Liver (tissue), 9 donors: ENCODE results near the gene PLEKHA5. TPM values are rescaled to one million over a fixed set of nuclear protein-coding genes. Genes with fewer than 3 reads are reported as not detected.

Source experiments
- DNase-seq: peaks from one replicate; pipeline ENCODE4 v3.0.0-alpha.2; 2017; ENCODE audit warnings: low spot score
- H3K27ac ChIP-seq, 2 donors: one replicate each; pipeline ENCODE4 v1.7.0; 2013; ENCODE audit warnings: inconsistent platforms in 2 of 2, low read length in 2 of 2, control low read depth in 1 of 2, low read depth in 1 of 2, mild to moderate bottlenecking in 1 of 2
- H3K27me3 ChIP-seq, 4 donors: one replicate each; pipeline versions ENCODE4 v1.6.1 to v1.7.0; 2013; ENCODE audit warnings: low read length in 3 of 4, inconsistent platforms in 1 of 4, mild to moderate bottlenecking in 1 of 4, moderate library complexity in 1 of 4; ENCODE audit not compliant: control insufficient read depth in 4 of 4, insufficient read depth in 4 of 4
- H3K36me3 ChIP-seq, 4 donors: one replicate each; pipeline versions ENCODE4 v1.6.1 to v1.7.0; 2013; ENCODE audit warnings: low read length in 3 of 4, mild to moderate bottlenecking in 3 of 4, low read depth in 1 of 4, moderate library complexity in 1 of 4; ENCODE audit not compliant: control insufficient read depth in 4 of 4, insufficient read depth in 3 of 4
- H3K4me1 ChIP-seq, 4 donors: one replicate each; pipeline versions ENCODE4 v1.6.1 to v1.7.0; 2013; ENCODE audit warnings: low read length in 3 of 4, mild to moderate bottlenecking in 3 of 4, moderate library complexity in 1 of 4; ENCODE audit not compliant: control insufficient read depth in 4 of 4, insufficient read depth in 4 of 4
- H3K4me3 ChIP-seq, 3 donors: one replicate each; pipeline versions ENCODE4 v1.6.1 to v1.7.0; 2013; ENCODE audit warnings: low read length in 3 of 3, control low read depth in 1 of 3, low read depth in 1 of 3, mild to moderate bottlenecking in 1 of 3
- H3K9ac ChIP-seq, 2 donors: one replicate each; pipeline ENCODE4 v1.7.0; 2013; ENCODE audit warnings: low read length in 2 of 2, mild to moderate bottlenecking in 2 of 2, moderate library complexity in 2 of 2, control low read depth in 1 of 2, low read depth in 1 of 2
- H3K9me3 ChIP-seq, 4 donors: one replicate each; pipeline versions ENCODE4 v1.6.1 to v1.7.0; 2013; ENCODE audit warnings: low read length in 3 of 4; ENCODE audit not compliant: control insufficient read depth in 4 of 4
- ATF3 ChIP-seq: IDR thresholded peaks from 2 replicates; pipeline ENCODE4 v1.6.1; 2016; ENCODE audit warnings: antibody characterized with exemption
- CTCF ChIP-seq: fragments of 150-350 bp; IDR thresholded peaks from 2 replicates; pipeline ENCODE4 v1.5.1; 2017; ENCODE audit warnings: improper control_type of control experiment, low read depth, low read length; ENCODE audit not compliant: missing input control
- EGR1 ChIP-seq, 2 donors: IDR thresholded peaks; 2 replicates each; pipeline ENCODE4 v1.6.1; 2016 to 2018; ENCODE audit warnings: antibody characterized with exemption in 2 of 2, low read depth in 2 of 2
- FOXA1 ChIP-seq: IDR thresholded peaks from 2 replicates; pipeline ENCODE4 v1.6.1; 2016; ENCODE audit warnings: antibody characterized with exemption
- FOXA2 ChIP-seq: IDR thresholded peaks from 2 replicates; pipeline ENCODE4 v1.6.1; 2016; ENCODE audit warnings: antibody characterized with exemption
- GABPA ChIP-seq, 2 donors: IDR thresholded peaks in 1 of 2; conservative IDR thresholded peaks in 1 of 2; 2 replicates each; pipeline ENCODE4 v1.6.1; 2016; ENCODE audit warnings: antibody characterized with exemption in 2 of 2, mild to moderate bottlenecking in 1 of 2, moderate library complexity in 1 of 2
- HNF4A ChIP-seq, 2 donors: conservative IDR thresholded peaks; 2 replicates each; pipeline ENCODE4 v1.6.1; 2016; ENCODE audit warnings: antibody characterized with exemption in 2 of 2, mild to moderate bottlenecking in 2 of 2
- HNF4G ChIP-seq: IDR thresholded peaks from 2 replicates; pipeline ENCODE4 v1.6.1; 2016; ENCODE audit warnings: antibody characterized with exemption
- MAX ChIP-seq: IDR thresholded peaks from 2 replicates; pipeline ENCODE4 v1.6.1; 2016; ENCODE audit warnings: antibody characterized with exemption
- RAD21 ChIP-seq, 2 donors: IDR thresholded peaks; 2 replicates each; pipeline ENCODE4 v1.6.1; 2016; ENCODE audit warnings: antibody characterized with exemption in 2 of 2, mild to moderate bottlenecking in 2 of 2
- TAF1 ChIP-seq: conservative IDR thresholded peaks from 2 replicates; pipeline ENCODE4 v1.6.1; 2016; ENCODE audit warnings: antibody characterized with exemption, mild to moderate bottlenecking
- YY1 ChIP-seq: IDR thresholded peaks from 2 replicates; pipeline ENCODE4 v1.6.1; 2016; ENCODE audit warnings: antibody characterized with exemption, mild to moderate bottlenecking
- ZBTB33 ChIP-seq: IDR thresholded peaks from 2 replicates; pipeline ENCODE4 v1.6.1; 2016; ENCODE audit warnings: antibody characterized with exemption
- WGBS: extraction: QIAGEN DNeasy Blood & Tissue Kit; methylation state at CpG from one replicate; pipeline ENCODE4 v1.1.7; 2013; 5-methylcytosine and 5-hydroxymethylcytosine counted together
- polyA plus RNA-seq, 2 donors: library from polyadenylated mRNA; stranded (reverse) in 1 of 2; unstranded in 1 of 2; fragments of 200-250 nt in 1 of 2; fragments of >200 nt in 1 of 2; fragmentation: Nextera tagmentation in 1 of 2; extraction: Ambion mirVana in 1 of 2; gene quantifications; one replicate each; pipeline versions ENCODE4 v1.2.1 to v1.2.3, GENCODE V29; 2013 to 2015
- total RNA-seq, 2 donors: library from RNA; depleted of rRNA; stranded (reverse); fragments of >200 nt; gene quantifications; one replicate each; pipeline ENCODE4 v1.2.3, GENCODE V29; 2014
- donor health status: healthy.
- donor health status: healthy.
- donor health status: healthy.
- donor health status: healthy.
- donor health status: healthy.

The PLEKHA5 gene
- total and polyA plus RNA-seq, 4 donors: 4.6 to 25.5 (median 16.8) TPM

- no peak overlapping the region for H3K4me3 ChIP-seq
- no peak overlapping the region for H3K27ac ChIP-seq
- no peaks in the 10 kb centered on the region for H3K36me3 ChIP-seq
- no peaks in the 10 kb centered on the region for H3K9me3 ChIP-seq
- H3K27me3 ChIP-seq: no peaks in the 10 kb centered on the region
- no peak for DNase-seq
- TF ChIP-seq YY1: no peak
- no peak for TF ChIP-seq CTCF
- no peak for TF ChIP-seq FOXA2
- H3K4me1 ChIP-seq: no peaks in the 10 kb centered on the region
- H3K9ac ChIP-seq: no peak overlapping the region
- 89% methylated on average over 8 of the region's 8 CpGs for WGBS
Measured at GRCh38 chr12:19095756-19096480, 33.6 kb upstream of the PLEKHA5 start.

- no peak for TF ChIP-seq HNF4A (conservative IDR thresholded peaks at IDR 0.05)
- no peak for TF ChIP-seq ATF3
- no peak for TF ChIP-seq GABPA (IDR thresholded peaks at IDR 0.05 in 1 of 2, conservative IDR thresholded peaks at IDR 0.05 in 1 of 2)
- TF ChIP-seq EGR1 (IDR thresholded peaks at IDR 0.05; ENCODE audit: low read depth in 2 of 2): no peak
- no peak for TF ChIP-seq CTCF
- no peak for TF ChIP-seq TAF1
- no peak for TF ChIP-seq RAD21 (IDR thresholded peaks at IDR 0.05)
- no peak for TF ChIP-seq FOXA2
- no peak for TF ChIP-seq YY1
- TF ChIP-seq HNF4G: no peak
- TF ChIP-seq FOXA1: no peak
- TF ChIP-seq ZBTB33: no peak
- TF ChIP-seq MAX: no peak
- Histone ChIP-seq H3K27me3 (no peaks in the 10 kb centered on the region), H3K36me3 (no peaks in the 10 kb centered on the region), H3K9ac (no peak overlapping the region), H3K4me1 (no peaks in the 10 kb centered on the region), H3K4me3 (no peak overlapping the region), H3K9me3 (no peaks in the 10 kb centered on the region), H3K27ac (no peak overlapping the region)
- DNase-seq: no peak
- WGBS: 95% methylated on average over 3 of the region's 3 CpGs
Measured at GRCh38 chr12:19105463-19105862, 24.1 kb upstream of the PLEKHA5 start.
